ENCODE data around the gene CD99L2. TPM values are rescaled to one million over a fixed set of nuclear protein-coding genes. Genes with fewer than 3 reads are reported as not detected.
"Not testable (repeated sequence)": the region's sequence is repeated elsewhere in the genome, so short reads cannot be mapped to it uniquely, and the experiment has no call there.

The CD99L2 gene
- polyA plus RNA-seq, 1 donor from 2014 or later, result 61.0 TPM

DNA sequence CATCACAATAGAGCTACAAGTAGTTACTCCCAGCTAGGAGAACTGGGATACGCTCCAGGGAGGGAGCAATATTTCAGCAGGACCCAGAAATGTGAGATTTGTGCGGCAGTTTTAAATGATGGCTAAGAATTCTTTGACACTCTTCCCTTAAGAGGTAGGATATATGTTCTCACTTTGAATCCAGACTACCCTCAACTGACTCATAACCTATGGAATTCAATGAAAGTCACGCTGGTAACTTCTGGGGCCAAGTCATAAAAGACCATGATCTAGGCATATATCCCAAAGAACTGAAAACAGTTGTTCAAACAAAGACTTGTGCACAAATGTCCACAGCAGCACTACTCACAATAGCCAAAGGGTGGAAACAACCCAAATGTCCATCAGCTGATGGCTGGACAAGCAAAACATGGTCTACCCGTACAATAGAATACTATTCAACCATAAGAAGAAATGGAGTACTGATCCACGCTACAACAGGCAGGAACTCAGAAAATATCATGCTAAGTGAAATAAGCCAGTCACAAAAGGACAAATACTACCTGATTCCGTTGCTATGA, 10.5 kb downstream of the CD99L2 start:
- Histone ChIP-seq H3F3A (ENCODE audit: insufficient read depth, low read length, poor library complexity, severe bottlenecking) (no peaks in the 10 kb centered on the region), H2AFZ (ENCODE audit: low read depth, low read length) (no peak overlapping the region), H3K79me2 (replicated peaks; ENCODE audit: insufficient read depth, low read length) (no peaks in the 10 kb centered on the region), H3K4me3 (ENCODE audit: low read length) (no peak overlapping the region), H3K4me2 (ENCODE audit: low read length) (no peak overlapping the region), H4K20me1 (ENCODE audit: insufficient read depth) (no peaks in the 10 kb centered on the region), H3K36me3 (ENCODE audit: insufficient read depth, low read length) (no peaks in the 10 kb centered on the region), H3K9ac (ENCODE audit: low read length) (no peak overlapping the region), H3K27ac (ENCODE audit: low read length) (no peak overlapping the region), H3K9me3 (ENCODE audit: low read length) (no peaks in the 10 kb centered on the region), H3K9me2 (ENCODE audit: insufficient read depth, low read length) (no peaks in the 10 kb centered on the region), H3K27me3 (ENCODE audit: insufficient read depth, low read depth, low read length) (no peaks in the 10 kb centered on the region)
- TF ChIP-seq, protein P1, sequence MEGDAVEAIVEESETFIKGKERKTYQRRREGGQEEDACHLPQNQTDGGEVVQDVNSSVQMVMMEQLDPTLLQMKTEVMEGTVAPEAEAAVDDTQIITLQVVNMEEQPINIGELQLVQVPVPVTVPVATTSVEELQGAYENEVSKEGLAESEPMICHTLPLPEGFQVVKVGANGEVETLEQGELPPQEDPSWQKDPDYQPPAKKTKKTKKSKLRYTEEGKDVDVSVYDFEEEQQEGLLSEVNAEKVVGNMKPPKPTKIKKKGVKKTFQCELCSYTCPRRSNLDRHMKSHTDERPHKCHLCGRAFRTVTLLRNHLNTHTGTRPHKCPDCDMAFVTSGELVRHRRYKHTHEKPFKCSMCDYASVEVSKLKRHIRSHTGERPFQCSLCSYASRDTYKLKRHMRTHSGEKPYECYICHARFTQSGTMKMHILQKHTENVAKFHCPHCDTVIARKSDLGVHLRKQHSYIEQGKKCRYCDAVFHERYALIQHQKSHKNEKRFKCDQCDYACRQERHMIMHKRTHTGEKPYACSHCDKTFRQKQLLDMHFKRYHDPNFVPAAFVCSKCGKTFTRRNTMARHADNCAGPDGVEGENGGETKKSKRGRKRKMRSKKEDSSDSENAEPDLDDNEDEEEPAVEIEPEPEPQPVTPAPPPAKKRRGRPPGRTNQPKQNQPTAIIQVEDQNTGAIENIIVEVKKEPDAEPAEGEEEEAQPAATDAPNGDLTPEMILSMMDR (IDR thresholded peaks at IDR 0.05; ENCODE audit: poor library complexity, severe bottlenecking), result no peak
- TF ChIP-seq MXI1 (conservative IDR thresholded peaks at IDR 0.05; ENCODE audit: poor library complexity, severe bottlenecking) (no peak), POLR2AphosphoS5 (IDR thresholded peaks at IDR 0.05) (no peak), EP300 (conservative IDR thresholded peaks at IDR 0.05; ENCODE audit: poor library complexity, severe bottlenecking) (no peak), RAD21 (conservative IDR thresholded peaks at IDR 0.05) (no peak), TAF1 (IDR thresholded peaks at IDR 0.05; ENCODE audit: low read depth) (no peak), SMC3 (conservative IDR thresholded peaks at IDR 0.05; ENCODE audit: poor library complexity) (no peak)
- TF ChIP-seq, protein P2, sequence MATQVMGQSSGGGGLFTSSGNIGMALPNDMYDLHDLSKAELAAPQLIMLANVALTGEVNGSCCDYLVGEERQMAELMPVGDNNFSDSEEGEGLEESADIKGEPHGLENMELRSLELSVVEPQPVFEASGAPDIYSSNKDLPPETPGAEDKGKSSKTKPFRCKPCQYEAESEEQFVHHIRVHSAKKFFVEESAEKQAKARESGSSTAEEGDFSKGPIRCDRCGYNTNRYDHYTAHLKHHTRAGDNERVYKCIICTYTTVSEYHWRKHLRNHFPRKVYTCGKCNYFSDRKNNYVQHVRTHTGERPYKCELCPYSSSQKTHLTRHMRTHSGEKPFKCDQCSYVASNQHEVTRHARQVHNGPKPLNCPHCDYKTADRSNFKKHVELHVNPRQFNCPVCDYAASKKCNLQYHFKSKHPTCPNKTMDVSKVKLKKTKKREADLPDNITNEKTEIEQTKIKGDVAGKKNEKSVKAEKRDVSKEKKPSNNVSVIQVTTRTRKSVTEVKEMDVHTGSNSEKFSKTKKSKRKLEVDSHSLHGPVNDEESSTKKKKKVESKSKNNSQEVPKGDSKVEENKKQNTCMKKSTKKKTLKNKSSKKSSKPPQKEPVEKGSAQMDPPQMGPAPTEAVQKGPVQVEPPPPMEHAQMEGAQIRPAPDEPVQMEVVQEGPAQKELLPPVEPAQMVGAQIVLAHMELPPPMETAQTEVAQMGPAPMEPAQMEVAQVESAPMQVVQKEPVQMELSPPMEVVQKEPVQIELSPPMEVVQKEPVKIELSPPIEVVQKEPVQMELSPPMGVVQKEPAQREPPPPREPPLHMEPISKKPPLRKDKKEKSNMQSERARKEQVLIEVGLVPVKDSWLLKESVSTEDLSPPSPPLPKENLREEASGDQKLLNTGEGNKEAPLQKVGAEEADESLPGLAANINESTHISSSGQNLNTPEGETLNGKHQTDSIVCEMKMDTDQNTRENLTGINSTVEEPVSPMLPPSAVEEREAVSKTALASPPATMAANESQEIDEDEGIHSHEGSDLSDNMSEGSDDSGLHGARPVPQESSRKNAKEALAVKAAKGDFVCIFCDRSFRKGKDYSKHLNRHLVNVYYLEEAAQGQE (IDR thresholded peaks at IDR 0.05; ENCODE audit: borderline replicate concordance), result no peak

DNA sequence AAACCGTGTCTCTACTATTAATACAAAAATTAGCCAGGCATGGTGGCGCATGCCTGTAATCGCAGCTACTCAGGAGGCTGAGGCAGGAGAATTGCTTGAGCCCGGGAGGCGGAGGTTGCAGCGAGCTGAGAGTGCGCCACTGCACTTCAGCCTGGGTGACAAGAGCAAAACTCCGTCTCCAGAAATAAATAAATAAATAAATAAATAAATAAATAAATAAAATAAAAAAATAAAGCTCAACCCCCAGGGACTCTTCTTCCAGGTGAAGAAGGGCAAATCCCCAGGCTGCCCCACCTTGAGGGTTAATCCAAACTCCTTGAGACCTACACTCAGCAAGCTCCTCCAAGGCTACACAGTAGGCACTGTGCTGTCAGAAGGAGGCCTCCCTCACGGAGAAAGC, 11.2 kb downstream of the CD99L2 start:
- H3K4me2 ChIP-seq (ENCODE audit: low read length); H3K9ac ChIP-seq (ENCODE audit: low read length); H3K27me3 ChIP-seq (ENCODE audit: insufficient read depth, low read depth, low read length); H3K79me2 ChIP-seq (replicated peaks; ENCODE audit: insufficient read depth, low read length); H3K36me3 ChIP-seq (ENCODE audit: insufficient read depth, low read length); H3K27ac ChIP-seq (ENCODE audit: low read length); H3F3A ChIP-seq (ENCODE audit: insufficient read depth, low read length, poor library complexity, severe bottlenecking); H3K9me3 ChIP-seq (ENCODE audit: low read length); H4K20me1 ChIP-seq (ENCODE audit: insufficient read depth); H3K9me2 ChIP-seq (ENCODE audit: insufficient read depth, low read length); H3K4me3 ChIP-seq (ENCODE audit: low read length); H2AFZ ChIP-seq (ENCODE audit: low read depth, low read length): not testable (repeated sequence)

DNA sequence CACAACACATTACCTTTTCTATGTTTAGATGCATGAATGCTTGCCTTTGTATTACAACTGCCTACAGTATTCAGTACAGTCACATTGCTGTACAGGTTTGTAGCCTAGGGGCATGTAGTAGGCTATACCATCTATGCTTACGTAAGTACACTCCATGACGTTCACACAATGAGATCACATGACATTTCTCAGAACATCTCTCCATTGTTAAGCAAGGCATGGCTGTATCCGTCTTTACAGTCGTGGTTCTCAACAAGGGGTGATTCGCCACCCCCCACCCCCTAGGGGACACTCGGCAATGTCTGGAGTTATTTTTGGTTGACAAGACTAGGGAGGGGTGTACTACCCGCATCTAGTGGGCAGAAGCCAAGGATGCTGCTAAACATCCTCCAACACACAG, 12.1 kb downstream of the CD99L2 start:
- H3K9me2 ChIP-seq (ENCODE audit: insufficient read depth, low read length), result no peaks in the 10 kb centered on the region
- no peak overlapping the region for H3K4me3 ChIP-seq (ENCODE audit: low read length)
- no peaks in the 10 kb centered on the region for H3K79me2 ChIP-seq (replicated peaks; ENCODE audit: insufficient read depth, low read length)
- H3K4me2 ChIP-seq (ENCODE audit: low read length), result no peak overlapping the region
- no peaks in the 10 kb centered on the region for H3K36me3 ChIP-seq (ENCODE audit: insufficient read depth, low read length)
- no peaks in the 10 kb centered on the region for H3K27me3 ChIP-seq (ENCODE audit: insufficient read depth, low read depth, low read length)
- TF ChIP-seq MXI1 (conservative IDR thresholded peaks at IDR 0.05; ENCODE audit: poor library complexity, severe bottlenecking) (no peak), RAD21 (conservative IDR thresholded peaks at IDR 0.05) (no peak), SMC3 (conservative IDR thresholded peaks at IDR 0.05; ENCODE audit: poor library complexity) (no peak), POLR2AphosphoS5 (IDR thresholded peaks at IDR 0.05) (no peak), EP300 (conservative IDR thresholded peaks at IDR 0.05; ENCODE audit: poor library complexity, severe bottlenecking) (no peak), TAF1 (IDR thresholded peaks at IDR 0.05; ENCODE audit: low read depth) (no peak), EZH2 (IDR thresholded peaks at IDR 0.05; ENCODE audit: borderline replicate concordance, insufficient read depth, low read length, poor library complexity, severe bottlenecking) (no peak)
- TF ChIP-seq, protein P1 (IDR thresholded peaks at IDR 0.05; ENCODE audit: poor library complexity, severe bottlenecking), result no peak
- TF ChIP-seq, protein P2 (IDR thresholded peaks at IDR 0.05; ENCODE audit: borderline replicate concordance), result no peak
- no peaks in the 10 kb centered on the region for H4K20me1 ChIP-seq (ENCODE audit: insufficient read depth)
- no peaks in the 10 kb centered on the region for H3F3A ChIP-seq (ENCODE audit: insufficient read depth, low read length, poor library complexity, severe bottlenecking)
- H2AFZ ChIP-seq (ENCODE audit: low read depth, low read length), result no peak overlapping the region
- H3K27ac ChIP-seq (ENCODE audit: low read length), result no peak overlapping the region
- no peak overlapping the region for H3K9ac ChIP-seq (ENCODE audit: low read length)
- no peaks in the 10 kb centered on the region for H3K9me3 ChIP-seq (ENCODE audit: low read length)
